Neural crest cell (in vitro differentiated cells): Measurements from ENCODE around the gene ARHGAP18. TPM values are rescaled to one million over a fixed set of nuclear protein-coding genes. Genes with fewer than 3 reads are reported as not detected.

ENCODE experiments used
- DNase-seq: peaks from one replicate; pipeline ENCODE4 v3.0.0; 2021; ENCODE audit warnings: low read depth, mixed read lengths, low spot score
- H3K27ac Mint-ChIP-seq: one replicate; pipeline ENCODE4 v1.8.0; 2021; ENCODE audit warnings: mild to moderate bottlenecking, mixed read lengths; ENCODE audit not compliant: unreplicated experiment
- H3K27me3 Mint-ChIP-seq: 2 replicates; pipeline ENCODE4 v1.8.0; 2021; ENCODE audit warnings: low read depth, mild to moderate bottlenecking, mixed read lengths
- H3K36me3 Mint-ChIP-seq: 2 replicates; pipeline ENCODE4 v1.8.0; 2021; ENCODE audit warnings: low read depth, mild to moderate bottlenecking, mixed read lengths
- H3K4me1 Mint-ChIP-seq: 2 replicates; pipeline ENCODE4 v1.8.0; 2021; ENCODE audit warnings: mixed read lengths
- H3K4me3 Mint-ChIP-seq: one replicate; pipeline ENCODE4 v1.8.0; 2021; ENCODE audit warnings: mild to moderate bottlenecking, mixed read lengths
- H3K9me3 Mint-ChIP-seq: 2 replicates; pipeline ENCODE4 v1.8.0; 2021; ENCODE audit warnings: mixed read lengths
- CTCF ChIP-seq: fragments of 200-600 bp; sonication (generic); conservative IDR thresholded peaks from 2 replicates; pipeline ENCODE4 v1.5.0; 2021; ENCODE audit warnings: antibody characterized with exemption, mild to moderate bottlenecking
- total RNA-seq: library from RNA; stranded (reverse); gene quantifications from 2 replicates; pipeline ENCODE4 v1.2.1, GENCODE V29; 2021

ARHGAP18 gene
- total RNA-seq, 1 donor from 2014 or later, result 3.4 TPM

DNA sequence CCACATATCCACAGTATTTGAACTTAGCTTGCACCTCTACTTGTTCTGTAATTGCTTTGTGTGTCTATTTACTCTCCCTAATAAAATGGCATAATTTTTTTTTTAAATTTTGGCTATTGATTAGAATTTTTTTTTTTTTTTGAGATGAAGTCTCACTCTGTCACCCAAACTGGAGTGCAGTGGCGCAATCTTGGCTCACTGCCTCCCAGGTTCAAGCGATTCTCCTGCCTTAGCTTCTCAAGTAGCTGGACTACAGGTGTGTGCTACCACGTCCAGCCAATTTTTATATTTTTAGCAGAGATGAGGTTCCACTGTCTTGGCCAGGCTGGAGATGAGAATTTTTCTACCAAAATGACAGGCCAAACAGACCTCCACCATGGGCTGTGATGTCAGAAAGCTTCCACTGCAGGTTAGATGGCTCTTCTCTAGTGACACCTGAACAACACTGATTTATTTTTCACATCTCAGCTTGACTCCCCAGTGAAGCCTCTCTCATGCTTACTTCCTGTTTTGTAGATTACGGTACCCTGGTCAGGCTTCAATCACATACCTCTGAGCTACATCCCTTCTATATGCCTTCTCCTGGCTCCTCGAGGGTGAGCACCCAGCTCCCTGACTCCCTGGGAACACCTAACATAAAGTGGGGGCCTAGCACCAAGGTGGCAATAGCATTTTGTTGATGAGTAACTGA lies 112.8 kb downstream of the ARHGAP18 start:
- no peaks in the 10 kb centered on the region for H3K27me3 Mint-ChIP-seq
- H3K27ac Mint-ChIP-seq, result no peak overlapping the region
- no peaks in the 10 kb centered on the region for H3K36me3 Mint-ChIP-seq

DNA sequence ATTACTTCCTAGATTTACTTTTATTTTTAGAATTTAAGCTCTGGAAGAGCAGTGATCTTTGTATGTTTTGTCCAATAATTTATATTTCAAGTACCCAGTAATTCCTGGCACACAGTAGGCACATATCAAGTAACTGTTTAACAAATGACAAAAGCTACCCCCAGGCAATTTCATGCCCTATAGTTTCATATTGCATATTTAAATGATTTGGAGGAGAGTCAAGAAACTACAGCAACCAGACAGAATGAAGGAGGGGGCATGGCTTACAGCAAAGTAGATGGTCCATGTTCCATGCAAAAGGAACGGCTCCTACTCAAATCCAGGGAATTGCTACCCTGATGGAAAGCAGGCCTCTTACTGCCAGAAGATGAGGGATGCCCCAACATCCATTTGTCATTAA lies 113.5 kb downstream of the ARHGAP18 start:
- TF ChIP-seq CTCF, result no peak
- Mint-ChIP-seq H3K4me1 (peaks cover 17% of the 10 kb centered on the region), H3K4me3 (no peak overlapping the region), H3K27ac (no peak overlapping the region), H3K36me3 (no peaks in the 10 kb centered on the region), H3K9me3 (no peaks in the 10 kb centered on the region), H3K27me3 (no peaks in the 10 kb centered on the region)
- no peak for DNase-seq

More for the DNA sequence above, 112.8 kb downstream of the ARHGAP18 start:
- Mint-ChIP-seq H3K4me3 (no peak overlapping the region), H3K9me3 (no peaks in the 10 kb centered on the region), H3K4me1 (peaks cover 16% of the 10 kb centered on the region)
- DNase-seq, result no peak
- no peak for TF ChIP-seq CTCF

DNA sequence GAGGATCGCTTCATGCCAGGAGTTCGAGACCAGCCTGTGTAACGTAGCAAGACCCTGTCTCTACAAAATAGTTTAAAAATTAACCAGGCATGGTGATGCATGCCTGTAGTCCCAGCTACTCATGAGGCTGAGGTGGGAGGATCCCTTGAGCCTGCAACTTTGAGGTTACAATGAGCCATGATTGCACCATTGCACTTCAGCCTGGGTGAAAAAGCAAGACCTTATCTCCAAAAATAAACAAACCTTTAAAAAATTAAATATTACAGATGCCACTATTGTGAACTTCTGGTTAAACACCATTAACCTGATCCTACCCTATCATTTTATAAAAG lies 116.8 kb downstream of the ARHGAP18 start:
- TF ChIP-seq CTCF, result no peak
- Mint-ChIP-seq H3K4me1 (peaks cover 11% of the 10 kb centered on the region), H3K9me3 (peaks cover 2% of the 10 kb centered on the region), H3K27me3 (no peaks in the 10 kb centered on the region), H3K4me3 (no peak overlapping the region), H3K27ac (no peak overlapping the region), H3K36me3 (no peaks in the 10 kb centered on the region)
- DNase-seq, result no peak

- TF ChIP-seq CTCF, result no peak
- H3K36me3 Mint-ChIP-seq, result no peaks in the 10 kb centered on the region
- no peak for DNase-seq
- peaks cover 4% of the 10 kb centered on the region for H3K9me3 Mint-ChIP-seq
- no peak overlapping the region for H3K27ac Mint-ChIP-seq
- H3K4me1 Mint-ChIP-seq, result peaks cover 10% of the 10 kb centered on the region
- H3K27me3 Mint-ChIP-seq, result no peaks in the 10 kb centered on the region
- H3K4me3 Mint-ChIP-seq, result no peak overlapping the region
Observed at GRCh38 chr6:129592516-129593232, 117.3 kb downstream of the ARHGAP18 start.

DNA sequence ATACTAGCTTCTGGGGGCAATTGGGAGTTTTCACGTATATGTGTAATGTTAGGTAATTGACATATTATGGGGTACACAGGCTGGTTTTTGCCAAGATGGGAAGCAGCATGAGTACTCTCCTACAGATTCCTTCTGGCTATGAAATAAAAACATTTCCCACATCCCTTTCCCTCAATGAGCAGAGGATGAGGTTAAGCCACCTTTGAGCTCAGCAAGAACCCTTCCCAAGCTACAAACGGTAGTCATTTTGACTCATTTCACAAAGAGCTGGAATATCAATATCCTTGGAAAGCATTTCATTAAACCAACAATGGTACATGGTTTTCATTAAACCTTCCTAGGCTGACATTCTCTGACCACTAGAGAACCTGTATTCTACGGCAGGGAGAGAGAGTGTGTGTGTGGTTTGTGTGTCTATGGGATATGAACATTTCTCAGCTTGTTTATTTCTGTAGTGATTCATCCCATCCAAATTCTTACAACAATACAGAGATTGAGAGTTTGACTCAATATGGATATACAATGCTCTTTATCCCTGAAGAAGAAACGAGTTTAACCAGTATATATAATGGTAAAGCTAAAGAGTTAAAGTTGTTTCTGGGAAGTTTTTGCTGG lies 119.5 kb downstream of the ARHGAP18 start:
- no peak for TF ChIP-seq CTCF
- no peak for DNase-seq
- peaks cover 5% of the 10 kb centered on the region for H3K9me3 Mint-ChIP-seq

More for the DNA sequence above, 119.5 kb downstream of the ARHGAP18 start:
- Mint-ChIP-seq H3K4me1 (peaks cover 10% of the 10 kb centered on the region), H3K4me3 (no peak overlapping the region), H3K27ac (no peak overlapping the region), H3K36me3 (no peaks in the 10 kb centered on the region), H3K27me3 (no peaks in the 10 kb centered on the region)
